HEK293 (cell line): ENCODE data around the gene PPP4C.

Experiments used
- BCL11A ChIP-seq: fragments of 450-650 bp; formaldehyde crosslinking; IDR thresholded peaks from 2 replicates; pipeline ENCODE4 v1.5.1; 2016; ENCODE audit warnings: low read depth, missing biosample characterization, missing genetic modification characterization
- BCL6B ChIP-seq: fragments of 450-650 bp; formaldehyde crosslinking; IDR thresholded peaks from 2 replicates; pipeline ENCODE4 v1.5.1; 2017; ENCODE audit warnings: missing biosample characterization, missing genetic modification characterization
- ELK4 ChIP-seq: IDR thresholded peaks from 2 replicates; pipeline ENCODE4 v1.6.1; 2011; ENCODE audit warnings: mild to moderate bottlenecking, low read depth, low read length, borderline replicate concordance
- KLF1 ChIP-seq: fragments of 450-650 bp; formaldehyde crosslinking; IDR thresholded peaks from 2 replicates; pipeline ENCODE4 v1.5.1; 2016; ENCODE audit warnings: missing biosample characterization, missing genetic modification characterization
- KLF8 ChIP-seq: fragments of 450-650 bp; formaldehyde crosslinking; IDR thresholded peaks from 2 replicates; pipeline ENCODE4 v1.5.1; 2016; ENCODE audit warnings: missing biosample characterization, missing genetic modification characterization
- KLF9 ChIP-seq: fragments of 450-650 bp; formaldehyde crosslinking; IDR thresholded peaks from 2 replicates; pipeline ENCODE4 v1.5.1; 2016; ENCODE audit warnings: missing biosample characterization, missing genetic modification characterization, low read depth
- OVOL3 ChIP-seq: fragments of 450-650 bp; formaldehyde crosslinking; IDR thresholded peaks from 2 replicates; pipeline ENCODE4 v1.5.1; 2016; ENCODE audit warnings: missing biosample characterization, missing genetic modification characterization
- PRDM4 ChIP-seq: fragments of 450-650 bp; formaldehyde crosslinking; IDR thresholded peaks from 2 replicates; pipeline ENCODE4 v1.5.1; 2017; ENCODE audit warnings: missing biosample characterization, missing genetic modification characterization
- SALL2 ChIP-seq: fragments of 450-650 bp; formaldehyde crosslinking; IDR thresholded peaks from 2 replicates; pipeline ENCODE4 v1.5.0; 2017; ENCODE audit warnings: missing biosample characterization, mild to moderate bottlenecking, missing genetic modification characterization, borderline replicate concordance
- ZBTB17 ChIP-seq: fragments of 450-650 bp; formaldehyde crosslinking; IDR thresholded peaks from 2 replicates; pipeline ENCODE4 v1.5.1; 2016; ENCODE audit warnings: missing biosample characterization, missing genetic modification characterization
- ZBTB20 ChIP-seq: fragments of 450-650 bp; formaldehyde crosslinking; IDR thresholded peaks from 2 replicates; pipeline ENCODE4 v1.5.1; 2016; ENCODE audit warnings: missing biosample characterization, missing genetic modification characterization
- ZBTB26 ChIP-seq: fragments of 450-650 bp; formaldehyde crosslinking; optimal IDR thresholded peaks from 2 replicates; pipeline ENCODE3; 2016; ENCODE audit warnings: missing biosample characterization, mild to moderate bottlenecking, missing genetic modification characterization
- ZBTB6 ChIP-seq: fragments of 450-650 bp; formaldehyde crosslinking; IDR thresholded peaks from 2 replicates; pipeline ENCODE4 v1.5.1; 2017; ENCODE audit warnings: missing biosample characterization, missing genetic modification characterization
- ZIC2 ChIP-seq: fragments of 450-650 bp; formaldehyde crosslinking; IDR thresholded peaks from 2 replicates; pipeline ENCODE4 v1.5.1; 2016; ENCODE audit warnings: missing biosample characterization, missing genetic modification characterization
- ZNF140 ChIP-seq: fragments of 450-650 bp; formaldehyde crosslinking; IDR thresholded peaks from 2 replicates; pipeline ENCODE4 v1.5.1; 2016; ENCODE audit warnings: missing biosample characterization, missing genetic modification characterization
- ZNF146 ChIP-seq: fragments of 450-650 bp; formaldehyde crosslinking; IDR thresholded peaks from 2 replicates; pipeline ENCODE4 v1.5.1; 2016; ENCODE audit warnings: missing biosample characterization, missing genetic modification characterization
- ZNF202 ChIP-seq: fragments of 450-650 bp; formaldehyde crosslinking; IDR thresholded peaks from 2 replicates; pipeline ENCODE4 v1.5.1; 2016; ENCODE audit warnings: missing biosample characterization, missing genetic modification characterization, borderline replicate concordance
- ZNF362 ChIP-seq: fragments of 450-650 bp; formaldehyde crosslinking; IDR thresholded peaks from 2 replicates; pipeline ENCODE4 v1.5.1; 2016; ENCODE audit warnings: missing biosample characterization, missing genetic modification characterization
- ZNF423 ChIP-seq: fragments of 450-650 bp; formaldehyde crosslinking; IDR thresholded peaks from 2 replicates; pipeline ENCODE4 v1.5.1; 2016; ENCODE audit warnings: missing biosample characterization, missing genetic modification characterization
- ZNF513 ChIP-seq: fragments of 450-650 bp; IDR thresholded peaks from 2 replicates; pipeline ENCODE4 v1.5.1; 2018; ENCODE audit warnings: missing biosample characterization, missing genetic modification characterization
- ZNF530 ChIP-seq: fragments of 450-650 bp; formaldehyde crosslinking; IDR thresholded peaks from 2 replicates; pipeline ENCODE4 v1.5.1; 2016; ENCODE audit warnings: low read depth, missing biosample characterization, missing genetic modification characterization
- ZNF544 ChIP-seq: fragments of 450-650 bp; formaldehyde crosslinking; IDR thresholded peaks from 2 replicates; pipeline ENCODE4 v1.5.0; 2017; ENCODE audit warnings: missing biosample characterization, missing genetic modification characterization
- ZNF548 ChIP-seq: fragments of 450-650 bp; formaldehyde crosslinking; IDR thresholded peaks from 2 replicates; pipeline ENCODE4 v1.5.1; 2016; ENCODE audit warnings: missing biosample characterization, missing genetic modification characterization
- ZNF585B ChIP-seq: fragments of 450-650 bp; formaldehyde crosslinking; IDR thresholded peaks from 2 replicates; pipeline ENCODE4 v1.5.1; 2016; ENCODE audit warnings: missing biosample characterization, missing genetic modification characterization
- ZNF600 ChIP-seq: fragments of 450-650 bp; formaldehyde crosslinking; IDR thresholded peaks from 2 replicates; pipeline ENCODE4 v1.5.1; 2016; ENCODE audit warnings: missing biosample characterization, missing genetic modification characterization
- ZNF654 ChIP-seq: fragments of 450-650 bp; formaldehyde crosslinking; IDR thresholded peaks from 2 replicates; pipeline ENCODE4 v1.5.1; 2016; ENCODE audit warnings: low read depth, missing biosample characterization, missing genetic modification characterization
- ZNF677 ChIP-seq: fragments of 450-650 bp; IDR thresholded peaks from 2 replicates; pipeline ENCODE4 v1.5.0; 2018; ENCODE audit warnings: missing biosample characterization, mild to moderate bottlenecking, missing genetic modification characterization, moderate library complexity
- ZNF776 ChIP-seq: fragments of 450-650 bp; formaldehyde crosslinking; IDR thresholded peaks from 2 replicates; pipeline ENCODE4 v1.5.0; 2017; ENCODE audit warnings: missing biosample characterization, missing genetic modification characterization, borderline replicate concordance
- ZSCAN16 ChIP-seq: fragments of 450-650 bp; formaldehyde crosslinking; IDR thresholded peaks from 2 replicates; pipeline ENCODE4 v1.5.1; 2016; ENCODE audit warnings: missing biosample characterization, missing genetic modification characterization

PPP4C gene

GRCh38 chr16:30068750-30069610 lies 6.8 kb upstream of the PPP4C start (continued):
- TF ChIP-seq ZNF202 (tag by site-specific recombination), result no peak
- no peak for TF ChIP-seq BCL11A (tag by site-specific recombination)
- TF ChIP-seq ZBTB17 (tag by site-specific recombination), result no peak
- TF ChIP-seq BCL6B (tag by site-specific recombination), result no peak
- no peak for TF ChIP-seq ZNF362
- TF ChIP-seq ZNF513 (tag by site-specific recombination), result no peak
- peak; percentile 55 for TF ChIP-seq ZNF654 (tag by site-specific recombination)
- no peak for TF ChIP-seq ZNF548 (tag by site-specific recombination)
- TF ChIP-seq ZNF423 (tag by site-specific recombination), result no peak
- TF ChIP-seq KLF9 (tag by site-specific recombination), result peak; percentile 36; the same call in 1 of the 2 replicates
- TF ChIP-seq ELK4, result no peak
- TF ChIP-seq ZNF776 (tag by site-specific recombination), result no peak
- no peak for TF ChIP-seq ZNF530 (tag by site-specific recombination)
- TF ChIP-seq SALL2 (tag by site-specific recombination), result no peak
- TF ChIP-seq ZNF544 (tag by site-specific recombination), result no peak
- TF ChIP-seq ZNF600, result peak; percentile 80
- no peak for TF ChIP-seq ZBTB20
- TF ChIP-seq ZNF585B (tag by site-specific recombination), result no peak
- TF ChIP-seq ZNF140 (tag by site-specific recombination), result no peak
- no peak for TF ChIP-seq ZSCAN16 (tag by site-specific recombination)
- no peak for TF ChIP-seq OVOL3 (tag by site-specific recombination)
- TF ChIP-seq ZNF677 (tag by site-specific recombination), result no peak
- TF ChIP-seq ZIC2 (tag by site-specific recombination), result no peak
- TF ChIP-seq ZBTB6, result no peak
- TF ChIP-seq KLF1, result no peak
- TF ChIP-seq ZNF146 (tag by site-specific recombination), result no peak
- no peak for TF ChIP-seq KLF8 (tag by site-specific recombination)
- no peak for TF ChIP-seq PRDM4 (tag by site-specific recombination)
- no peak for TF ChIP-seq ZBTB26 (tag by site-specific recombination)
